Ramos (cell line): ENCODE data around the gene PACSIN2.

Source experiments
- in situ Hi-C: fragments of 300-500 bp; cut with MboI; formaldehyde crosslinking; loops from one replicate; pipeline ENCODE4 v1.14.3; 2022; ENCODE audit warnings: low sequenced_read_pairs; ENCODE audit not compliant: unreplicated experiment

The PACSIN2 gene

GRCh38 chr22:42913874-42914510 is 101.0 kb downstream of the PACSIN2 start:
- in situ Hi-C loops = no loop called here

- in situ Hi-C loops = no loop called here
Observed at GRCh38 chr22:42912059-42912458, 102.9 kb downstream of the PACSIN2 start.

GRCh38 chr22:42910221-42910942 is 104.6 kb downstream of the PACSIN2 start:
- in situ Hi-C loops = no loop called here

- in situ Hi-C loops = no loop called here
Observed at GRCh38 chr22:42909363-42910058, 105.4 kb downstream of the PACSIN2 start.

GRCh38 chr22:42908374-42908746 is 106.6 kb downstream of the PACSIN2 start:
- in situ Hi-C loops = no loop called here

GRCh38 chr22:42907404-42908373 is 107.3 kb downstream of the PACSIN2 start:
- in situ Hi-C loops = no loop called here

- in situ Hi-C loops = no loop called here
Observed at GRCh38 chr22:42906605-42907348, 108.2 kb downstream of the PACSIN2 start.

GRCh38 chr22:42905702-42906183 is 109.2 kb downstream of the PACSIN2 start:
- in situ Hi-C loops = no loop called here

GRCh38 chr22:42905217-42905616 is 109.7 kb downstream of the PACSIN2 start:
- in situ Hi-C loops = no loop called here

- in situ Hi-C loops = no loop called here
Observed at GRCh38 chr22:42904050-42904449, 110.9 kb downstream of the PACSIN2 start.

GRCh38 chr22:42902875-42903510 is 112.0 kb downstream of the PACSIN2 start:
- in situ Hi-C loops = no loop called here

- in situ Hi-C loops = no loop called here
Observed at GRCh38 chr22:42901790-42902508, 113.0 kb downstream of the PACSIN2 start.

- in situ Hi-C loops = no loop called here
Observed at GRCh38 chr22:42897960-42898359, 117.0 kb downstream of the PACSIN2 start.

GRCh38 chr22:42895541-42895981 is 119.4 kb downstream of the PACSIN2 start:
- in situ Hi-C loops = no loop called here

- in situ Hi-C loops = no loop called here
Observed at GRCh38 chr22:42895087-42895486, 119.9 kb downstream of the PACSIN2 start.

GRCh38 chr22:42893371-42894150 is 121.4 kb downstream of the PACSIN2 start:
- in situ Hi-C loops = no loop called here

- in situ Hi-C loops = no loop called here
Observed at GRCh38 chr22:42892571-42893316, 122.2 kb downstream of the PACSIN2 start.
